ENCODE data around the gene EXOC8.

Gene EXOC8, protein sequence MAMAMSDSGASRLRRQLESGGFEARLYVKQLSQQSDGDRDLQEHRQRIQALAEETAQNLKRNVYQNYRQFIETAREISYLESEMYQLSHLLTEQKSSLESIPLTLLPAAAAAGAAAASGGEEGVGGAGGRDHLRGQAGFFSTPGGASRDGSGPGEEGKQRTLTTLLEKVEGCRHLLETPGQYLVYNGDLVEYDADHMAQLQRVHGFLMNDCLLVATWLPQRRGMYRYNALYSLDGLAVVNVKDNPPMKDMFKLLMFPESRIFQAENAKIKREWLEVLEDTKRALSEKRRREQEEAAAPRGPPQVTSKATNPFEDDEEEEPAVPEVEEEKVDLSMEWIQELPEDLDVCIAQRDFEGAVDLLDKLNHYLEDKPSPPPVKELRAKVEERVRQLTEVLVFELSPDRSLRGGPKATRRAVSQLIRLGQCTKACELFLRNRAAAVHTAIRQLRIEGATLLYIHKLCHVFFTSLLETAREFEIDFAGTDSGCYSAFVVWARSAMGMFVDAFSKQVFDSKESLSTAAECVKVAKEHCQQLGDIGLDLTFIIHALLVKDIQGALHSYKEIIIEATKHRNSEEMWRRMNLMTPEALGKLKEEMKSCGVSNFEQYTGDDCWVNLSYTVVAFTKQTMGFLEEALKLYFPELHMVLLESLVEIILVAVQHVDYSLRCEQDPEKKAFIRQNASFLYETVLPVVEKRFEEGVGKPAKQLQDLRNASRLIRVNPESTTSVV

DNA sequence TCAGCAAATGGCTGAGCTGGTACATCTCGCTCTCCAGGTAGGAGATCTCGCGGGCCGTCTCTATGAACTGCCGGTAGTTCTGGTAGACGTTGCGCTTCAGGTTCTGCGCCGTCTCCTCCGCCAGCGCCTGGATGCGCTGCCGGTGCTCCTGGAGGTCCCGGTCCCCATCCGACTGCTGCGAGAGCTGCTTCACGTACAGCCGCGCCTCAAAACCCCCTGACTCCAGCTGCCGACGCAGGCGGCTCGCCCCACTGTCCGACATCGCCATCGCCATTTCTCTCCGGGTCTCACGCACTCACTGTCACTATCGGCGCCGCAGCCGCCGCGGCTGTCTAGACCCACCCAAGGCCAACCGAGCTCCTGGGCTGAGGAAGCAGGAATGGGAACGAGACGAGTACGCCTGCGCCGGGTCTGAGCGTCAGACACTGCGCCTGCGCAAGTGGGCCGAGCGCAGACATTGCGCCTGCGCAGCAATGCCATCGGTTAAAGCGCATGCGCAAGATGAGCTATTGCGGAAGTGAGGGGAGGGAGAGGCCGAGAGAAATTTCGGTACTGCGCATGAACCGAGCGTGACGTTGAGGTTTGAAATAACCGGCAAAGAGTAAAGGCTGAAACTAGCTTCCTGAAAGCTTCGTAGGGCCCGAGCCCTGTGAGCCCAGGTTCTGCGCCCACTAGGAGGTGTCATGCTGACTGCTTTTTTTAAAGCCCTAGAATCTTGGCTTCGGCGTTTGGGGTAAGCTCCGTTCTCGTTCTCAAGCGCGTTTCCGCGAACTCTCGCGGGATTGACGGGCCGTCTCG is at the start of gene EXOC8:
Gene EXOC8, minus strand, starts transcription at position 381 of the 798 bp plus-strand sequence. Its CDS starts 107 bp downstream, at position 274.
- peak; percentile 97 for DNase-seq (ENCODE audit: low read depth)

DNA sequence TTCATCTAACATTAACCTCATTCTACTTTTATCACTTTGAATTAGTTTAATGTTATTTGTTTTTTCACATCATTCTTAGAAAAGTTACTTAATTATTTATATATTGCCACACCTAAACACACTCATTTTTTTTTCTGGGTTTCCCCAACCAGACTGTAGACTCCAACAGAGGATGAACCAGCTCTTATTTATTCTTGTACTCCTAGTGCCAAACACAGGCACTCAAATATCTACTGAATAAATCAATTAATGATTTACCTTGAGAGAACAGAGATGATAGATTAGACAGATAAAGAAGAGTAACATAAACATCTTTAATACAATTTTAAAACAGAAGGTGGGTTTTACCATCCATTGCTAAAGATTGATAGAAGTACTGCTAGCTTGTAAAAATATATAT is 48.8 kb upstream of the EXOC8 start:
- no peak for DNase-seq (ENCODE audit: low read depth)

DNA sequence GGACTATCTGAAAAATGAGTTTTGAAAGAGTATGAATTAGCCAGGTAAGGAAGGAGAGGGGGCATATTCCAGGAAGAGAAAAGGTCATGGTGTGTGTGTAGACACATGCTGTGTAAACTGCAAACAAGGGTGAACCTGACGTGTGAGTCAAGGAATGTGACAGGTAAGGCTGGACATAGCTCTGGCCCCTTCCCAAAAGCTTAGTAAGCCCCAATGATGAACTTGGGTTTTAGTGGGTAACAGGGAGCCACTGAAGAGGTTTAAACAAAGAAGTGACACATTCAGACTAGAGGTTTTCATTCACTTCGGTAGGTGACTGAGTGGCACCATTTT is 47.7 kb upstream of the EXOC8 start:
- DNase-seq (ENCODE audit: low read depth): no peak

DNA sequence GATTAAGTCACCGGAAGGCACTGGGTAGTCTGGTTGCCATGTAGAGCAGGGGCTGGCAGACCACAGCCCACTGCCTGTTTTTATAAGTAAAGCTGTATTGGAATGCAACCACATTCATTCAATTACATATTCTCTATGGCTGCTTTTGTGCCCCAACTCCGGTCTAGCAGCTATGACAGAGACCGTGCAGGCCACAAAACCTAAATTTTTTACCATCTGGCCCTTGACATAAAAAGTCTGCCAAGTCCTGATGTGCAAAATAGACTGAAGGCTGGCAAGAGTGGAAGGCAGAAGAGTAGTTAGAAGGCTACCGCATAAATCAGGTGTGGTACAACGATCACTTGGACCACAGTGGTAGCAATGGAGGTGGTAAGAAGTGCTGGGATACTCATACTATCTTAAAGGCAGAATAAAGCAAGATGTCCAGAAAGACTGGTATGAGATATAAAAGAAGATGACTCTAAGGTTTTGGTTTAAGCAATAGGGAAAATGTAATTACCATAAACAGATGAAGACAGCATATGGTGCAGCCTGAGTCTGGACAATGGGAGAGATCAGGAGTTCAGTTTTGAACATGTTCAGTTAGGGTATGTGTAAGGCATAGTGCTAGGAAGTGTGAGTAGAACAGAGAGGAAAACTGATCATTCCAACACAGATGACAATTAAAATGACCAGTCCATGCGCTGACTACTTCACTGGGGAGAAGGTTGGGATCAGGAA is 47.2 kb upstream of the EXOC8 start:
- DNase-seq (ENCODE audit: low read depth): no peak

DNA sequence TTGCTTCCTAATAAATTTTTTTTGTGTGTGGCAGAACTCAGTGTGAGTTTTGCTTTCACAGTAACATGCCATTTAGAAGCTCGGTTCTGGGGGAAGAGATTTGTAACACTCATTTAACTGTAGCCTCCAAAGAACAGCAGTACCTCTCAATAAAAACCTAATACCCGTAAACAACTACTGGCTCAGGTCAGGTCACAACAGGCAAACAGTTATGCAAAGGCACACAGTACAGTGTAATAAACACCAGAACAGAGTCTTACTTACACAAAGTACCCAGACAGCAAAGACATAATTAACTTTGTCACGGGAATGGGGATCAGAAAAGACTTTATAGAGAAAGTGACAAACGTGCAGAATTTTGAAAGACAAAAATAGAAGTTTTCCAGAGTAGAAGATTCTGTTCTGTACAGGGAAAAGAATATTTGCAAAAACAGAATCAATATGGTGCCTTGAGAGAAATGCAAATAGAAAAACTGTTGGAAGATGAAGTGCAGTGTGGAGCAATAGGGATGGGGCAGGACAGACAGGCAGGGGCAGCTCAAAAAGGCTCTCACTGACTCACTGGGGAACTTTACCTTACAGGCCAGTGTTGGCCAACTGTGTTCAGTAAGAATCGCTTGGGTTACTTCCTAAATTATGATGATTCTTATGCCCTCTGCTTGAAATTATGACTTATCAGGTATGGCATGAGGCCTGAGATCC is 45.7 kb upstream of the EXOC8 start:
- DNase-seq (ENCODE audit: low read depth): no peak

DNA sequence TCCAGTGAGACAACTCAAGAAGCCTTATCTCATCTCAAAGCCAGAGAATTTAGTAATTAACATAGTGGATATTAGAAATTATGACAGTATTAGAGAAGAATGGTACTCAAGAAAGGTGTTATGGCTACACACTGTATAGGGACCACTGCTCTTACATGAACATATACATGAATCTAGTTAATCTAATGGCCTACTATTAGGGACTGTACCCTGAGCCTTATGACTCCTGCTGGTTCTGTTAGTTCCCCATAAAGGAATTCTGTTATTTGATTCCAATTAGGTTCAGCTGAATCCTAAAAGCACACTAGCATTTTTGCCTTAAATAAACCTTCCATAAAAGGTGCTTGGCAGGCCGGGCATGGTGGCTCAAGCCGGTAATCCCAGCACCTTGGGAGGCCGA is 44.8 kb upstream of the EXOC8 start:
- no peak for DNase-seq (ENCODE audit: low read depth)

DNA sequence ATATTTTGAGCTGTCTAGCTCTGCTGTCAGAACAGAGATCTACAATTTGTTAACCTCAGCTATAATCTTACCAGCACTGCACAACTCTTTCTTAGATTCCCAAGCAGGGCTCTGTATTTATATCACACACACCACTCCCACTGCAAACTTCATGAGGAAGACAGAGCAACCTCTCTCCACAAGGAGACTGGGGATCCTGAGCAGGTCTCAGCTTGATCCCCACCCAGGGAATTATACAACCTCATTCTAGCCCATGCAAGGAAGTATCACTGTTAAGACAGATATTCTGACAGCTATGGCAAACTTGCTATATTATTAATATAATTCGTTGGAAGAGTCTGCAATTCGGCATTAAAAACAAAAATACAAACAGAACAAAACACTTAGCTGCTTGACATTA is 44.1 kb upstream of the EXOC8 start:
- DNase-seq (ENCODE audit: low read depth): no peak

DNA sequence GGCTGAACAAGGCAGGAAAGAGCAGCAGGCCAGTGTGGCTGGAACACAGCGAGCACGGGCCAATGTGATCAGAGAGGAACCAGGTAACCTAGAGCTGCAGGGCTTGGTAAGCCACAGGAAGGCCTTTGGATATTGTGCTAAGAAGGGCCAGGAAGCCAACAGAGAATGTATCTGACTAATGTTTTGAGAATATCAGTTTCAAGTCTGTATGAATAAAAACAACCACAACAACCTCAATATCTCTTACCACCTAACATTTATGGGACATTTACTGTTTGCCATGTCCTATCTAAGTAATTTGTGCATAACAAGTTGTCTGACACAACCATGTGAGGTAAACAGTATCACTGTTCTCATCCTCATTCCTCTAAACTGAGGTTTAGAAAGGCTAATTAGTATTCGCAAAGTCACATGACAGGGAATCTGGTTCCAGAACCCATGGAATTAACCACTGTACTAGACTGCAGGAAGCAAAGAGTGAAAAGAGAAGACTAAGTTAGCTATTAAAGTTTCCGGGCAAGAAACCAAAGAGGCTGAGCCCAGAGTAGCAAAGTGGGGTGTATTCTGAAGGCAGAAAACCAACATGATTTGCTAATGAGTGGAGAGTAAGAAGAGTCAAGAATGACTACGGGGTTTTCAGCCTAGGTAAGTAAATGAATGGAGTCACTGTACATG is 39.4 kb upstream of the EXOC8 start:
- no peak for DNase-seq (ENCODE audit: low read depth)

DNA sequence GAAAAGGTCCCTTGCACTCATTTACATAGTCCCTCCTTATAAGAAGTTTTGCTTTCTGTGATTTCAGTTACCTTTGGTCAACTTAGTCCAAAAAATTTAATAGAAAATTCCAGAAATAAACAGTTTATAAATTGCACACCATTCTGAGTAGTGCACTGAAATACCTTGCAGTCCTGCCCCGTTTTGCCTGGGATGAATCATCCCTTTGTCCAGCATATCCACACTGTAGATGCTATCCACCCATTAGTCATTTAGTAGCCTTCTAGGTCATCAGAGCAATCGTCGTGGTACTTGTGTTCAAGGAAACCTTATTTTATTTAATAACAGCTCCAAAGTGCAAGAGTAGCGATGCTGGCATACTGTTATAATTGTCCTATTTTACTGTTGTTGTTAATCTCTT is 38.4 kb upstream of the EXOC8 start:
- no peak for DNase-seq (ENCODE audit: low read depth)

DNA sequence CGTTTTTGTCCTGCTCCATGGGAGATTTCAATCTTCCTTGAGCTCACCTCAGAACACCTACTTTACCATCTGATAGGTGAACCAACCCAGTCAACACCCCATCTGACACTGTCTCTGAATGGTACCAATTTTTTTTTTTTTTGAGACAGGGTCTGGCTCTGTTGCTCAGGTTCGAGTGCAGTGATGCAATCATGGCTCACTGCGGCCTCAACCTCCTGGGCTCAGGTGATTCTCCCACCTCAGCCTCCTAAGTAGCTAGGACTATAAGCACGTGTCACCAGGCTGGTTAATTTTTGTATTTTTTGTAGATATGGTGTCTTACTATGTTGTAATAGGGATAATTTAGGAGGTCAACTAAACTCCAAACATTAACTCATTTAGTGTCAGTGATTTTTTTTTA is 36.7 kb upstream of the EXOC8 start:
- DNase-seq (ENCODE audit: low read depth): no peak

DNA sequence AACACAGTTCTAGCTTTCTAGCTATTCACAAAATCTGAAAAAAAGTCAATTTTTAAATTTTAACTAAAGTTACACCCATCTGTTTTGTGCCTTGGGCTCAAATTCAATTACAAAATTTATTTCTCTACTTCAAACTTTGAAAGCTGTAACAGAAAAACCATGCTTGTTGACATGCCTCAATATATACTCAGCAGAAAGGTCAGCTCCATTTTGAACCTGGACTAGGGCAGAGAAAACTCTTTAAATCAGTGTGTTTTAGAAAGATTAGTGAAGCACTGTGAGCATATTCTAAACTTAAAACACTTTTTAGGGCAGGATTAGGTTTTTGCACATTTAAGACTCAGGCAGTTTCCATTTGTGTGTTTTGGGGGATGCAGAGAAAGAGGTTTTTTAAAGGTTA is 34.8 kb upstream of the EXOC8 start:
- DNase-seq (ENCODE audit: low read depth): no peak

DNA sequence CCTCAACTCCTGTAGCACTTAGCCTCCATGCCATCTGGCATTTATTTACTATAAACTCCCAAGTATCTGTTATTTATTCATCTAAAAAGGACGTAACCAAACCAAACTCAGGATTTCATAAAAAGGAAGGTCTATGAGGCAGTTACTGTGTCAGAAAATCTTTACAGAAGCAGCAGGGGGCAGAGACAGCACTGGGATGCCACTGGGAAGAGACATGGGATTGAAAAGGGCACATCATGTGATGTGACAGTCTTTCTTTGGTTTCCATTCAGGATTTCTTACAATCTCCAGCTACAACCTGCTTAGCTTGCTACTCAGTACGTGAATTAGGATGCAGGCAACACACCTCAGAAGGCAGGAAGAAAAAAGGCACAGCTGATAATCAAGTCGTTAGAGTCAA is 31.6 kb upstream of the EXOC8 start:
- no peak for DNase-seq (ENCODE audit: low read depth)

DNA sequence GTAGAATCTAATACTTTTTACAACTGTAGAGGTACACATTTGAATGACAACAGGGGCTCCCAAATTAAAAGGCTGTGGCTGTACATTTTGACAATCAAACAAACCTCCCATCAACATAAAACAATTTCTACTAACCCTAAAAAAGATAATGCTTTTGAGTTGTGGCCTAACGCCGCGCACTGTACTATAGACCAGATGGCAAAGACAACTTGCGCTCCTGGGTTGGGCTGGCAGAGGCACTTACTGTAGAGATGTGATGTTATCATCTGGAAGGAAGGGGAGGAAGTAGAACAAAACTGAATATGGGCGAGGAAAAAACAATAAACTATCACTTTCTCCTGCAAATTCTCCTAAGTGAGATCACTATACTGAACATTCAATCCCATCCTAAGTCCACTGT is 26.5 kb upstream of the EXOC8 start:
- no peak for DNase-seq (ENCODE audit: low read depth)

DNA sequence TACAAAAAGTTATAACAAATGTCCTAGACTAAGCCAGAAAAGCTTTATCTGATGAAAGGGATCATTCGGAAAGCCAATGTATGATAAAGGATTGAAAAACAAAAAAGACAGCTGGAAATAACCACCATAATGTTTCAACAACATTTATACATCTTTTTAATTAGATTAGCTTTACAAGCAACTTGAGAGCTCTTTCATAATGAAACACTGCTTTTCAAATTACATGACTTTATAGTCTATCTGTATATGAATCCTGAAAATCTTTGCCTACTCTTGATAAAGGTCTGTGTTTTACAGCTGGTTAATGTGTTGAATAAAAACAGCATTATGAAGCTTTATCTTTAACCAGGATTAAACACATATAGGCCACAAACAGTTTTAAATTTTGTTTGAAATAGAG is 26.0 kb upstream of the EXOC8 start:
- DNase-seq (ENCODE audit: low read depth): no peak

DNA sequence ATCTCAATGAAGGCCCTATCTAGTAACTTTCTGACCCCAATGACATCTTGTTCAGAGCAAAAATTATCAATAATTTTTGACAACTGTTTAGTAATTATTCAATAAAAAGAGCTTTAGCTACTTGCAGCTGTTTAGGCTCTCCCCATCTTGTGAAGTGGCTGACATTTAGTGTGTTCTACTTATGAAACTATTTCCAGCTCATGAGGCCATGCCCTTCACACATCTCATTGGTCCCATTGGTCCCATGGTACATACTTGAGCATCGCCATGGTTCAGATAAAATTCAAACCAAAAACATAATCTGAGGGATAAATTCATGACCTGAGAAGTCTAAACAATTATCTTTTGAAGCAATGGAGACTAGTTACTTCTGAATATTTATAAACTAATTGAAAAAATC is 24.7 kb upstream of the EXOC8 start:
- DNase-seq (ENCODE audit: low read depth): no peak

DNA sequence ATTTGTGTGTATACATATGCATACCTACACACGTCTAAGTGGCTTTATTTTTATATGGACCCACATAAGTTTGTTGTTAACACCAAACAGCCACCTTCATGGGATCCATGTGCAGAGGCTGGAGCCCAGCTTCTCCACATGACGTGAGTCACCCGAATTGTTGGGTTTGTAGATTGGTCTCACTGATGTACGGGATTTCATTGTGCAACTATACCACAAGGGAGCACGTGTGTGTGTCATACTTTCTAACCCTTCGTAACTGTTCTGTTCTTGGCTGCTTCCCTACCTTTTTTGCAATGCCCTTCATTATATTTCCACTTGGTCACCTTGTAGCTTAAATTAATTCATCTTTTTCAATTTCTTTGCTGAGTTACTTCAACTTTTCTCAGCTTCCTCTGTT is 21.5 kb upstream of the EXOC8 start:
- DNase-seq (ENCODE audit: low read depth): no peak

DNA sequence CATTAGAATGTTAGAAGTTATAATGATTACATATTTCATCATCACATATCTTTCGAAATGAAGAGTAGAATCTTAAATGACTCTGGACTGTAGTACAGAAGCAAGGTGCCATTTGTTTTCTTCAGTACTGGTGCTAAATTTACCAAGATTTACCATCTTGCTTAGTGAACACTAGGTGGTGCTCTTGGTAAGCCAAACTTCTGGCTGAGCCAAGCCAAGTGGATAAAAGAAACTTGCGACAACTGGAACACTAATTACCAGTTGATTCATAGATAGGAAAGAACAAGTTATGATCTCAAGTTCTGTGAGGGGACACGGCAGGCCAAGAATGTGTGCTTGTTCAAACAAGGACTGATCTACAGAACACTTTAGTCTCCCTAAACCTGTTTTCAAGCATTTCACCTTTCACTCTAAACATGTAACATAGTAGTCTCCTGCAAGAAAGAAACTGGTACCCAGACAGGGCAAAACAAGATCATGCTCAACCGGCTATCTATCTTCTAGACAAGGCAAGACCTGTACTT is 20.2 kb upstream of the EXOC8 start:
- no peak for DNase-seq (ENCODE audit: low read depth)

DNA sequence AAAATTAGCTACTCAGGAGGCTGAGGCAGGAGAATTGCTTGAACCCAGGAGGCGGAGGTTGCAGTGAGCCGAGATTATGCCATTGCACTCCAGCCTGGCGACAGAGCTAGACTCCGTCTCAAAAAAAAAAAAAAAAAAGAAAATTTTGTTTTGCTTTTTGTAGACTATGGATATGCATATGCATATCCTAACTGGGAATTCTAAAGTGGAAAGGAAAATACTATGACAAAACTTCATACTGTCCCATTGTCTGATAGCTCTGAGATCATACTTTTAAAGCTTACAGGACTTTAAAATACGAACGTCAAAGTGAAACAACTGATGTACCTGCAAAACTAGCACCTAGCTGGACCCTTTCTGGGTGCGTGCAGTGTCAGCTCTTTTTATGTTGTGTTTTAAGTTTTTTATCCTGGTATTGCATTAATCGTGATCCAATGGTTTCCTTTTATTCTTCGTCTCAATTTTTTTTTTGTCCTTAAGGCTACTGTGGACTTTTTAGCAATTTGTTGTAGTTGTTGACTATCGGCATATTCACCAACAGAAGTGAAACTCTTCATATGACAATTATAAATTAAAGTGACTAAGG is 19.6 kb upstream of the EXOC8 start:
- DNase-seq (ENCODE audit: low read depth): no peak

DNA sequence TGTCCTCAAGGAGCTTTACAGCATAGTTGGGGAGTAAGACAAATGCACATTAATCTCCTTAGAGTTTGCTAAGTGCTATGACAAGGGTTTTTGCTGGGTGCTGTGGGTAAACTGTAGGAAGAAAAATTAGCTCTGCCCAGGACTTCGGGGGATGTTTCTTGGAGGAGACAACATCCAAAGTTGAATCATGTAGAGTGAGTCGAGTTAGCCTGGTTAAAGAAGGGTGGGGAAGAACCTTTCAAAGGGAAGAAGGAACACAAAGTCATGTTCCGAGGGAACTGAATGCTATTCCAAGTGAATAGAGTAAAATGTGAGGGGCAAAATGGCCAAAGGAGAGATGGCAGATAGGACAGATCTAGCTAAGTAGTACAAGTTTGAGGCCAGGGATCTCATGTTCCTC is 17.5 kb upstream of the EXOC8 start:
- no peak for DNase-seq (ENCODE audit: low read depth)

DNA sequence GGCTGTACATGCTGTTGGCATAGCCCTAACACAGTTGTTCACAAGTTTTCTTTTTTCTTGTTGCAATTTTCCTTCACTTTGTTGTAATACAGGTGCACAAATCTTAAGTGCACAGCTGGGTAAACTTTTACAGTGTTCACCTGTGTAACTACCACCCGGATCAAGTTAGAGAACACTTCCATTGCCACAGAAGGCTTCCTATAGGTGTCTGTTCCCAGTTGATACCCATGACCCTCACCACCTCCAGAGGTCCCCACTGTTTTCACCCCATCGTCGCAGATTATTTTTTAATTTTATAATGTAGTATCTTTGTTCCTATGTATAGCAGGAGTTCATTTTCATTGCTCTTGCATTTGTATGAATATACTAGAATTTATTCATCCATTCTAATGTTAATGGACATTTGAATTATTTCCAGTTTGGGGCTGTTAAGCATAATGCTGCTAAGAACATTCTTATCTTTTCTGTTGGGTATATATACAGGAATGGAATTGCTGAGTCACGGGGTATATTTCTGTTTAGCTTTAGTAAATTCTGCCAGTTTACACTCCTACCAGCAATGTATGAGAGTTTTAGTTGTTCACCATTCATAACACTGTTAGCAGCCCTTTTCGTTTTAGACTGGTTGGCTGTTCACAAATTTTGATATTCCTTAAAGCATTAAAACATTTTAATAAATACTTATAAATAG is 16.8 kb upstream of the EXOC8 start:
- no peak for DNase-seq (ENCODE audit: low read depth)

All from stimulated activated CD8-positive, alpha-beta memory T cell treated with anti-CD3 and anti-CD28 coated beads, Interleukin-12 subunit alpha, Interleukin-12 subunit beta, amount 100 ng/mL, for 1 hour (primary cell).